BJ (cell line): ENCODE results near the gene EN2. TPM values are rescaled to one million over a fixed set of nuclear protein-coding genes. Genes with fewer than 3 reads are reported as not detected.

Experiments
- CTCF ChIA-PET: fragments of 350-600 bp; formaldehyde crosslinking; extraction: SDS; loops from one replicate; lab custom pipeline; 2021; ENCODE audit warnings: antibody characterized with exemption, inconsistent platforms; lab: Yijun Ruan, JAX
- POLR2A ChIA-PET: fragments of 300-600 bp; sonication (Branson Sonifier 250); formaldehyde crosslinking; extraction: SDS; loops from one replicate; lab custom pipeline; 2021; ENCODE audit warnings: antibody characterized with exemption; lab: Charles Lee
- DNase-seq: peaks from one replicate; pipeline ENCODE4 v3.0.0-alpha.2; 2011; ENCODE audit warnings: low read depth
- H3K27me3 ChIP-seq: 2 replicates; pipeline ENCODE4 v1.6.0; 2011; ENCODE audit warnings: low read length; ENCODE audit not compliant: control insufficient read depth, insufficient read depth
- H3K36me3 ChIP-seq: 2 replicates; pipeline ENCODE4 v1.5.1; 2011; ENCODE audit warnings: low read length; ENCODE audit not compliant: control insufficient read depth, insufficient read depth
- H3K4me3 ChIP-seq: 2 replicates; pipeline ENCODE4 v1.5.1; 2011; ENCODE audit warnings: low read depth, mild to moderate bottlenecking, control low read depth, low read length
- CTCF ChIP-seq: IDR thresholded peaks from 2 replicates; pipeline ENCODE4 v1.5.1; 2011; ENCODE audit warnings: low read depth, mild to moderate bottlenecking, control low read depth, inconsistent platforms, low read length, moderate library complexity; ENCODE audit not compliant: insufficient read depth
- polyA plus RNA-seq: library from polyadenylated mRNA; depleted of rRNA; stranded (reverse); fragments of >200 nt; gene quantifications from 2 replicates; pipeline ENCODE4 v1.2.3, GENCODE V29; 2011

The EN2 gene
- polyA plus RNA-seq, 1 experiment: not detected

GRCh38 chr7:155462163-155462735 lies 4.3 kb downstream of the EN2 start:
- ChIA-PET CTCF (interaction anchor here (1.1 kb wide), 1 partner anchor 9 kb away, joined by 6 read pairs; no protein-coding TSS in a partner anchor), POLR2A (no interaction called here)
- no peaks in the 10 kb centered on the region for H3K36me3 ChIP-seq
- H3K27me3 ChIP-seq: peaks cover 64% of the 10 kb centered on the region
- no peak for TF ChIP-seq CTCF
- no peak for DNase-seq
- H3K4me3 ChIP-seq: no peak overlapping the region

- ChIA-PET POLR2A (no interaction called here), CTCF (no interaction called here)
- no peak for DNase-seq
- no peak for TF ChIP-seq CTCF
- Histone ChIP-seq H3K36me3 (no peaks in the 10 kb centered on the region), H3K4me3 (no peak overlapping the region), H3K27me3 (peaks cover 69% of the 10 kb centered on the region)
Observed at GRCh38 chr7:155463114-155463811, 5.3 kb downstream of the EN2 start.

GRCh38 chr7:155464183-155464582 lies 6.3 kb downstream of the EN2 start:
- no peak for TF ChIP-seq CTCF
- CTCF ChIA-PET: no interaction called here
- Histone ChIP-seq H3K27me3 (peaks cover 69% of the 10 kb centered on the region), H3K36me3 (no peaks in the 10 kb centered on the region), H3K4me3 (no peak overlapping the region)
- POLR2A ChIA-PET: no interaction called here
- no peak for DNase-seq

- CTCF ChIA-PET: no interaction called here
- peaks cover 71% of the 10 kb centered on the region for H3K27me3 ChIP-seq
- DNase-seq: no peak
Observed at GRCh38 chr7:155464948-155465739, 7.2 kb downstream of the EN2 start.

More at GRCh38 chr7:155464948-155465739, 7.2 kb downstream of the EN2 start:
- POLR2A ChIA-PET: no interaction called here
- no peak for TF ChIP-seq CTCF
- no peak overlapping the region for H3K4me3 ChIP-seq
- no peaks in the 10 kb centered on the region for H3K36me3 ChIP-seq
